ENCODE results near the gene NECTIN4.
"Not testable (repeated sequence)": the region's sequence is repeated elsewhere in the genome, so short reads cannot be mapped to it uniquely, and the experiment has no call there.

NECTIN4 gene

DNA sequence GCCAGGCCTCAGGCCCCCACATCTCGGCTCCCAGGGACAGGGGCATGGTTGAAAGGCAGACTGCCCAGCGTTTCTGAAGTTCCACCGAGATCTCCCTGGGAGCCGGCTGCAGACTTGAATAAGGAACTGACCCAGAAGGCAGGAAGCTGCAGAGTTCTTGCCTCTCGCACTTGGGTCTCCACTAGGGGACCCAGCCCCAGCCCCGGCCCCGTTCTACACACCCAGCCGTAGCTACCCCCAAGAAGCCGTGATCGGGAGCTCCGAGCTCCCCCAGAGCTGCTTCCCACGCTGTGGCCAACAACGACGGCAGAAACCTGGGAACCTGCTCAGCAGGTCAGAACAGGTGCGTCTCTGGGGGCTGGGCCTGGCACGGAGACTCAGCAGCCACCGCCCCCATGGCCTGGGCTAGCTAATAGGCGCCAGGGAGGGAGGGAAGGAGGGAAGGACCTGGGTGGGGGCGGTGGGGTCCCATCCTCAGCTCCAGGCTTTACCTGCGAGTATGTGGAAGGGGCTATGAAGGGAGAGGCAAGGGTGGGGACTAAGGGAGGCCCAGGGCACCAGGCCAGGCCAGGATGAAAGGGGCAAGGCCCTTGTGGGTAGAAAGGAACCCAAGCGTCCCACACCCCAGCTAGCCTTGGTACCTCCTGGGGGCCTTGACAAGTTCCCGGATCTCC, at the start of gene NECTIN4:
NECTIN4 (minus strand) TSS at position 308 of the 674 bp plus-strand sequence; CDS start at position 46, 262 bp downstream.
- DNase-seq = no peak

- no peak for DNase-seq
These were observed 49.1 kb upstream of the NECTIN4 start for GRCh38 chr1:161138431-161138830.

- no peak for DNase-seq
These were observed 48.5 kb upstream of the NECTIN4 start for GRCh38 chr1:161137881-161138280.

DNA sequence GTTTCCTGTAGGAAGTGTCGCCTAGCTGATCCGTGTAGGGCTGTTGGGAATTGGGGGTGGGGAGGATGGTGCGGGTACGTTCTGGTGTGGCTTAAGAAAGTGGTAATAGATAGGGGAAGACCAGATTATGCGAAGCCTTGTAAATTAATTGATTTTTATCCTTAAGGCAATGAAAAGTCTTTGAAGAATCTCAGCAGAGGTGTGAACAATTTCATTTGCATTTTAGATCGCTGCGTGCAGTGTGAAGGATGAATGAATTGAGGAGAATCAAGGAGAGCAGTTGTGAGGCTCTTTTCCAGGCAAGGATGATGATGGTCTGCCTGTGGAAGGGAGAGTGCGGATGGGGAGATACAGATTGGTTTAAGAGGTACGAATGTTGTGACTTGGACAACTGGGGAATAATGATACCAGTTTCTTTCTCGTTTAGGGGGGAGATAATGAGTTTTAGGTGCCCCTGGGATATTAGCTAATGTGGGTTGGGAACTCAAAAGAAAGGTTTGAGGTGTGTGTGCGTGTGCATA, 43.9 kb upstream of the NECTIN4 start:
- DNase-seq = no peak

- DNase-seq = peak; percentile 89 to 92
These were observed 43.3 kb upstream of the NECTIN4 start, which contains the start of gene DEDD for GRCh38 chr1:161132410-161133219. DEDD (minus strand) TSS chr1:161132667; CDS start chr1:161124462, 8,205 bp downstream.

DNA sequence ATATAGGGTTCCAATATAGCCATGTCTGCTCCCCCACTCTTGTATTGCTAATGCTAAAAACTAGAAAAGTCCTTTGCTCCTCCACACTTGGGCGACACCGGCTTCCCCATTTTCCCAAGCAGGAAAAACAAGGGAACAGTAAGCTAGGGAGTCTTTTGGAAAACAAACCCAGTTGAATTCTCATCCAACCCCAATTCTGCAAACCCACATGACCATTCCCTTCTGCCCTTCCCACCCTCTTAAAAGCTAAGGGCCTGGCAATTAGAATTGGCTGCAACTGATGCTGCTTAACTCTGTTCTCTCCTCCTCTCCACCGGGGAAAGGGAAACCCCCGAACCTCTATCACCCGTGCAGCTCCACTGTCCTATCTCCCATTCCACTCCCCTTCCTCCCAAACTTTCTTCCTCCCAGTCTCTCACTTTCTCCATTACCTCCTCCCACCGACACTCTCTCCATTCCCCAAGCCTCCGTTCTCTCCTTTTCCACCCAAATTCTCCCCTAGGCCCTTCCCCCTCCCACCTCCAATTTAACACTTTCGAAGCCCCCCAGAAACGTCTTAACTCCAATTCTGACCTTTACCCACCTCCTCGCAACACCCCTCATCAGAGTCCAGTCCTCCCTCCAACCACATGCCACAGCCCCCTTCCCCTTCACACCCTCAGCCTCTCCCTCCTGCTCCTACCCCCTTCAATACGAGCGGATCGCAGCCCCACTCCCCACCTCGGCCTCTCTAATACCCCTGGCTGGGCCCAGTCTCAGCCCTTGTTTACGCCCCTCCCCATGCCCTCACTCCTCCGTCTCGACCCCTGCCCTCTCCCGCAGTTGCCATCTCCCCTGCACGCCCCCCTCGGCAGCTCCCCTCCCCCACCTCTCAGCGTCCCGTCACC, 42.4 kb upstream of the NECTIN4 start:
- no peak for DNase-seq

DNA sequence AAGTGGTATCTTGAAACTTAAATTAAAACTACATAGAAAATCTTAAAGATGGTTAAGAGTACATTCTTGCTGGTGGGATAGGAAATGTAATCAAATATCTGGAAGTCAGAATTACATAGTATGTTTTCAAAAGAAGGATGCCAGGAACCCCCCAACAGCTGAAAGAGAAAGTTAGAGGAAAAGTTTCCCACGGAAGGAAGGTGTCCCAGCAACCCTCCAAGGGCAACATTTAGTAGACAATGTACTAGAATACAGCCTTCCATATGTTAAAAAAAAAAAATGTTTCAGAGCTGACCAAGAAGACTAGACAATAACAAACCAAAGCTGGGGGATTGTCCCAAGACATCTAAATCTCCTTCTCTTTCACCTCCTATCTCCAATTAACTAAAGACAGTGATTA, 40.9 kb upstream of the NECTIN4 start:
- no peak for DNase-seq

GRCh38 chr1:161128591-161129420, 39.4 kb upstream of the NECTIN4 start:
- DNase-seq = no peak

DNA sequence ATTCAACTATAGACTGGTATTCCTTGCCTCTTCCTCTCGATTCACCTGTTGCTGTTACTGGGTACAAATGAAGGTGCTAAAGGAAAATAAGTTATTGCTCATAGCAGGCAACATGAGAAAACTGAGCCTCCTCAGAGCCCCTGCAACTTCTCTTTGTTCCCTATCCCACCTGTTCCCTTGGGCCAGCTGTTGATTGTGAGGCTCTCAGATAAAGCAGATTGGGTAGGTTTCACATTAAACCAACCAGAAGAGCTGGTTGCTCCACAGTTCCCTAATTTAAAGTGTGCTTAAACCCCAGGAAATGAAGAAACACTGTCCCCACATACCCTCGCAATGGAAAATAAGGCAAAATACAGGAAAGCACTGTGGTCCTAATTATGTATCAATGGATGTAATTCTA, 38.3 kb upstream of the NECTIN4 start:
- no peak for DNase-seq

DNA sequence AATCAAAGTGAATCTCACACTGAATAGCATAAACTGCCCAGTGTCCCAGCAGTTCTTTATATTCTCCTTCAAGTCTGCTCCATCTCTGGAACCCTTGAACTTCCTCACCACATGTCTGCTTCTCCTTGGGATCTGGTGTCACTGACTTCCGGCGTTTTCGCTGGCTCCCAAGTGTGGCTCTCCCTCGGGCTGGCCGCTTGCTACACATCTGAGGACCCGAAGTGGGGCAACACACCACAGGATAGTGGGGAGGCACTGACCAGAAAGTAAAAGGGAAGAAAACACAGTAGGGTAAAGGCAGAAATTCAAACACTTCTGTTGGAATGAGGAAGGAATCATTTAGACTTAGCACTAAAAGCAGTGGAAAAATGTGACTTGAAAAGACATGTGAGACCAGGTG, 33.6 kb upstream of the NECTIN4 start:
- DNase-seq = no peak

DNA sequence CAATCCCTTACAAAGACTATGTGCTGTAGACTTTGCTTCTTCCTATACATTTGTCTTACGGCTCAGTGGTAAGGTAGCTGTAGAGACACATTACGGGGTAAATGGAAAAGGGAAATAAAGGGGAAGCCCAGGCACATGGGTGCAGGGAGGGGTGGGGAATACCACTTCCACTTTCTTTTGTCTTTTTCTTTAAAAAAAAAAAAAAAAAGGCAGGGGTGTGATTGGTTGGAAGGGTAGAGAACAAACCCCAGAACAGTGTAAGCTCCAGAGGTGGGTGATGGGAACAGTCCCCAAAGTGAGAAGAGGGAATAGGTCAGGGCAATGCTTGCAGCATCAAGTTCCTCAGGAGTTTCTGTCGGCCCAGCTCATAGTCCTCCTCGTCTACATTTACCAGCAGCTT, 32.5 kb upstream of the NECTIN4 start:
- DNase-seq = no peak

DNA sequence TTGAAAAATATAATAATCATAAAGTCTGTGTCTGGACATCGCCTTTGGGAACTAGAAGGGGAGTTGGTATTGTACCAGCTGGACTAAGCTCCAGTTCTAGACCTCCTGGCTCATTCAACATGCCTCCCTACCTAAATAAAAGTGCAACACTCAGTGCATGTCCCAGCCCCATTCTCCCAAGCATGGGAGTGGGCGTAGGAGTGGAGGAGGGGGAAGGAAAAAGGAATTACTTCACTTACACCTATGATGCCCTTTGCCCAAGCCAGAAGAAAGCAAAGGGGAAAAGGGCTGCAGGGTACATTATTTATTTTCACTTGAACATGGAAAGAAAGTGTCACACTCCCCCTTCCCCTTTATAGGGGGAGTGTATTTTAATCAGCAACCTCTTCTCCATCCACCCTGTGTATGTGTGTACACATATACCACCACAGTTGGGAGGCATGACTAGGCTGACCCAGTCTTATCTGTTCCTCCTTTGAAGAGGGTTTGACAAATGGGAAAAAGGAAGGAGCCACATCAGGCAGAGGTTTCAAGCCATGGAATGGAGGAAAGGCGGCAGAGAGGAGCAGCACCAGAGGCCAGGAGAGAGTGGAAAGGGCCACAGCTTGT, 31.8 kb upstream of the NECTIN4 start:
- DNase-seq = no peak

DNA sequence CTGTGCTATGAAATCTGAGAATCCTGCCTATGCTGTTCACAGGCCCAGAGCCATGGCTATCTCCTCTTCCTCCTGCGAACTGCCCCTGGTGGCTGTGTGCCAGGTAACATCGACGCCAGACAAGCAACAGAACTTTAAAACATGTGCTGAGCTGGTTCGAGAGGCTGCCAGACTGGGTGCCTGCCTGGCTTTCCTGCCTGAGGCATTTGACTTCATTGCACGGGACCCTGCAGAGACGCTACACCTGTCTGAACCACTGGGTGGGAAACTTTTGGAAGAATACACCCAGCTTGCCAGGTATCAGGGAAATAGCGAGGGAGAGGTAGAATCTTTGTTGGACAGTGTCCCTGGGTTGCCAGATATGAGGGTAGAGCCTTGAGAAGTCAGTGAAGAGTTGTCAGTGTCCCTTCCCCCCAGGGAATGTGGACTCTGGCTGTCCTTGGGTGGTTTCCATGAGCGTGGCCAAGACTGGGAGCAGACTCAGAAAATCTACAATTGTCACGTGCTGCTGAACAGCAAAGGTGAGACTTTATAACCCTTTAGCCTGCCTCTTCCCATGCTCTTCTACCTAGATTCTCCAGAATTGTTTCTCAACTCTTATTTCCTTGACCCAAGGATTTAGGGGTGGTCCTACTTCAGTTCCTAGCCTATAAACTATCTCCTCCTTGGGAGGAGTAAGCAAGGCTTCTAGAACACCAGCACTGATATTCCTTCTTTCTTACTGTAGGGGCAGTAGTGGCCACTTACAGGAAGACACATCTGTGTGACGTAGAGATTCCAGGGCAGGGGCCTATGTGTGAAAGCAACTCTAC, 29.9 kb upstream of the NECTIN4 start:
- peak; percentile 63 to 73 for DNase-seq

- peak; percentile 82 to 85 for DNase-seq
These were observed 28.6 kb upstream of the NECTIN4 start, which contains the start of the genes NIT1 and PFDN2 for GRCh38 chr1:161117759-161118581. NIT1 (plus strand) TSS chr1:161118105; CDS start chr1:161118177, 72 bp downstream. PFDN2 (minus strand) TSS chr1:161118037; CDS start chr1:161118026, 11 bp downstream.

- not testable (repeated sequence) for DNase-seq
These were observed 26.6 kb upstream of the NECTIN4 start for GRCh38 chr1:161115961-161116360.

DNA sequence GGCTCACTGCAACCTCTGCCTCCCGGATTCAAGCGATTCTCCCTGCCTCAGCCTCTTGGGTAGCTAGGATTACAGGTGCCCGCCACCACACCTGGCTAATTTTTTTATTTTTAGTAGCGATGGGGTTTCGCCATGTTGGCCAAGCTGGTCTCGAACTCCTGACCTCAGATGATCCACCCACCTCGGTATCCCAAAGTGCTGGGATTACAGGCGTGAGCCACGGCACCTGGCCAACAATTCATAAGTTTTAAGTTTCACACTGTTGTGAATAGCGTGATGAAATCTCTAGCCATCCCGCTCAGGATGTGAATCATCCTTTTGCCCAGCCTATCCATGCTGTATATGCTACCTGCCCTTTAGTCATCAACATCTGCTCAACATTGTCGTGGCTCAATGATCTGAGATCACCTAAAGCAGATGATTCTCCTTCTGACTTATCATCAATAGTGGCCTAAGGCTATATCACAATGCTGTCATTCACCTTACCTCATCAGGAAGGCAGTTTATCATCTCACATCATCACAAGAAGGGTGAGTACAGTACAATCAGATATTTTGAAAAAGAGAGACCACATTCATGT, 25.9 kb upstream of the NECTIN4 start:
- DNase-seq = peak; percentile 30 to 37

DNA sequence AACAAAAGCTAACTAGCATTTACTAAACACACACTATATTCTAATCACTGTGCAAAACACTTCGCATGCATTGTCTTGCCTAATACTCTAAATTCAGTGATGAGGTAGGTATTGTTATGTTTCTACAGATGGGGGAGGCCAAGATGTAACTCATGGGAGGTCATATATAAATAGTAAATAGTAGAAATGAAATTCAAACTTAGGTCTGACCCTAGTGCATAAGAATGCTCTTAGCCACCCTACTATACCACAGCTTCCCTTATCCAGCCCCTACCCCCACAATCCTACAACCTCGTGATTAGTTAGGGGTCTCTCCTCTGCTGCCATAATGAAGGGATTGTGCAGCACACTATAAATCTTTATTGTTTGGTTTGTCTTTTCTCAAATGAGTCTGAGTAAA, 25.2 kb upstream of the NECTIN4 start:
- no peak for DNase-seq

DNA sequence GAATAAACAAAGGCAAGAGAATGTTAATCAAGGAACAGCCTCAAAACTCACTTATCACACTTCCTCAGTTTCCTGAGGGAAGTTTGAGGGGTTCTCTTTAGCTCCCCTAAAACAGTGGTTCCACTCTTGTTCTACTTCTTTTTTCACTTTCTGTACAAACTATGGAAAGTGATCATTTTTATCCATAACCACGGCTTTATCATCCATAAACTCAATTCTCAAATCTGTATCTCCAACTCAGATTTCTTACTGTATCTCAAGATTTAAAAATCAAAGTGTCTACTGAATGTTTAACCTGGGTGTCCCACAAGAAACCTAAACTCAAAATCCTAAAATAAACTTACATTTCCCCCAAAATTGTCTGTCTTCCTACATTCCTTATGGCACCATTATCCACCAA, 24.6 kb upstream of the NECTIN4 start:
- DNase-seq = no peak

- DNase-seq = no peak
These were observed 22.2 kb upstream of the NECTIN4 start for GRCh38 chr1:161111527-161111926.

Measured in activated CD4-positive, alpha-beta T cell treated with anti-CD3 and anti-CD28 coated beads for 4 hours (primary cell).